Vagina (tissue), 2 donors: ENCODE data around the gene LINGO4.

ENCODE experiments used
- POLR2A ChIP-seq, 2 donors: fragments of 450-650 bp; IDR thresholded peaks; one replicate each; pipeline ENCODE4 v1.6.1; 2017; ENCODE audit warnings: antibody characterized with exemption in 2 of 2, mild to moderate bottlenecking in 2 of 2, moderate library complexity in 2 of 2
- POLR2AphosphoS5 ChIP-seq, 2 donors: sonication (generic); formaldehyde crosslinking; IDR thresholded peaks; one replicate each; pipeline ENCODE4 v1.9.0; 2017; ENCODE audit warnings: antibody characterized with exemption in 2 of 2, mild to moderate bottlenecking in 2 of 2, low read depth in 1 of 2; ENCODE audit not compliant: insufficient read depth in 1 of 2
- TF ChIP-seq, protein P1 (sequence below), 3 experiments: fragments of 450-650 bp in 2 of 3; fragments of 200-600 bp in 1 of 3; sonication (generic) in 1 of 3; IDR thresholded peaks; one replicate each; pipeline ENCODE4 v1.5.1; 2017 to 2019; ENCODE audit warnings: antibody characterized with exemption in 3 of 3, mild to moderate bottlenecking in 2 of 3, moderate library complexity in 2 of 3

- TF ChIP-seq, protein P1, sequence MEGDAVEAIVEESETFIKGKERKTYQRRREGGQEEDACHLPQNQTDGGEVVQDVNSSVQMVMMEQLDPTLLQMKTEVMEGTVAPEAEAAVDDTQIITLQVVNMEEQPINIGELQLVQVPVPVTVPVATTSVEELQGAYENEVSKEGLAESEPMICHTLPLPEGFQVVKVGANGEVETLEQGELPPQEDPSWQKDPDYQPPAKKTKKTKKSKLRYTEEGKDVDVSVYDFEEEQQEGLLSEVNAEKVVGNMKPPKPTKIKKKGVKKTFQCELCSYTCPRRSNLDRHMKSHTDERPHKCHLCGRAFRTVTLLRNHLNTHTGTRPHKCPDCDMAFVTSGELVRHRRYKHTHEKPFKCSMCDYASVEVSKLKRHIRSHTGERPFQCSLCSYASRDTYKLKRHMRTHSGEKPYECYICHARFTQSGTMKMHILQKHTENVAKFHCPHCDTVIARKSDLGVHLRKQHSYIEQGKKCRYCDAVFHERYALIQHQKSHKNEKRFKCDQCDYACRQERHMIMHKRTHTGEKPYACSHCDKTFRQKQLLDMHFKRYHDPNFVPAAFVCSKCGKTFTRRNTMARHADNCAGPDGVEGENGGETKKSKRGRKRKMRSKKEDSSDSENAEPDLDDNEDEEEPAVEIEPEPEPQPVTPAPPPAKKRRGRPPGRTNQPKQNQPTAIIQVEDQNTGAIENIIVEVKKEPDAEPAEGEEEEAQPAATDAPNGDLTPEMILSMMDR (IDR thresholded peaks at IDR 0.05) = no peak
- TF ChIP-seq POLR2A (IDR thresholded peaks at IDR 0.05) = no peak
- no peak for TF ChIP-seq POLR2AphosphoS5 (IDR thresholded peaks at IDR 0.05; ENCODE audit: insufficient read depth in 1 of 2, low read depth in 1 of 2)
Observed at GRCh38 chr1:151776665-151777062, 28.6 kb downstream of the LINGO4 start.
